Measurements from ENCODE around the gene ZBTB5. TPM values are rescaled to one million over a fixed set of nuclear protein-coding genes. Genes with fewer than 3 reads are reported as not detected.
"Not testable (repeated sequence)": the region's sequence is repeated elsewhere in the genome, so short reads cannot be mapped to it uniquely, and the experiment has no call there.

ZBTB5 gene
- polyA plus RNA-seq: 1.1 TPM

- Mint-ChIP-seq H3K36me3 (no peaks in the 10 kb centered on the region), H3K27ac (peak within 1 kb of the TSS; percentile 91 to 99 (median 93)), H3K4me1 (peaks cover 21 to 31% (median 21%) of the 10 kb centered on the region in 3 donors), H3K27me3 (no peaks in the 10 kb centered on the region), H3K4me3 (peak within 1 kb of the TSS; percentile 88 to 98 (median 96)), H3K9me3 (no peaks in the 10 kb centered on the region)
These were observed at the start of gene ZBTB5 for GRCh38 chr9:37465249-37466036. ZBTB5 (minus strand) TSS chr9:37465450; CDS start chr9:37442551, 22,899 bp downstream.

- no peak overlapping the region for H3K4me3 Mint-ChIP-seq
- no peak overlapping the region for H3K27ac Mint-ChIP-seq
- no peaks in the 10 kb centered on the region for H3K4me1 Mint-ChIP-seq
- peaks cover 8% of the 10 kb centered on the region for H3K36me3 Mint-ChIP-seq
- no peaks in the 10 kb centered on the region for H3K27me3 Mint-ChIP-seq
- no peaks in the 10 kb centered on the region for H3K9me3 Mint-ChIP-seq
These were observed 49.7 kb upstream of the ZBTB5 start for GRCh38 chr9:37514999-37515398.

GRCh38 chr9:37514415-37514814, 49.2 kb upstream of the ZBTB5 start:
- not testable (repeated sequence) for H3K9me3 Mint-ChIP-seq, H3K27ac Mint-ChIP-seq, H3K36me3 Mint-ChIP-seq, H3K27me3 Mint-ChIP-seq, H3K4me1 Mint-ChIP-seq, H3K4me3 Mint-ChIP-seq

GRCh38 chr9:37512437-37512836, 47.2 kb upstream of the ZBTB5 start:
- Mint-ChIP-seq H3K27ac (no peak overlapping the region), H3K9me3 (no peaks in the 10 kb centered on the region), H3K4me1 (no peaks in the 10 kb centered on the region), H3K4me3 (peak overlapping the region in 1 of 4 donors; percentile 65), H3K27me3 (no peaks in the 10 kb centered on the region), H3K36me3 (peaks cover 4% of the 10 kb centered on the region)

- Mint-ChIP-seq H3K4me3 (no peak overlapping the region), H3K27me3 (no peaks in the 10 kb centered on the region), H3K36me3 (peaks cover 4% of the 10 kb centered on the region), H3K4me1 (peaks cover 0 to 2% (median 0%) of the 10 kb centered on the region in 3 donors), H3K9me3 (no peaks in the 10 kb centered on the region), H3K27ac (peak overlapping the region in 1 of 3 donors; percentile 53)
These were observed 46.1 kb upstream of the ZBTB5 start for GRCh38 chr9:37511016-37512010.

- not testable (repeated sequence) for H3K4me1 Mint-ChIP-seq, H3K9me3 Mint-ChIP-seq, H3K27me3 Mint-ChIP-seq, H3K4me3 Mint-ChIP-seq, H3K27ac Mint-ChIP-seq, H3K36me3 Mint-ChIP-seq
These were observed 44.8 kb upstream of the ZBTB5 start for GRCh38 chr9:37510053-37510452.

GRCh38 chr9:37509536-37509935, 44.3 kb upstream of the ZBTB5 start:
- Mint-ChIP-seq H3K4me1 (peaks cover 0 to 2% (median 0%) of the 10 kb centered on the region in 3 donors), H3K27me3 (no peaks in the 10 kb centered on the region), H3K36me3 (peaks cover 4% of the 10 kb centered on the region), H3K4me3 (no peak overlapping the region), H3K9me3 (no peaks in the 10 kb centered on the region), H3K27ac (peak overlapping the region in 1 of 3 donors; percentile 97)

- Mint-ChIP-seq H3K9me3 (no peaks in the 10 kb centered on the region), H3K27me3 (no peaks in the 10 kb centered on the region), H3K4me3 (no peak overlapping the region), H3K36me3 (peaks cover 2% of the 10 kb centered on the region), H3K27ac (peak overlapping the region in 1 of 3 donors; percentile 97), H3K4me1 (peaks cover 0 to 2% (median 0%) of the 10 kb centered on the region in 3 donors)
These were observed 43.6 kb upstream of the ZBTB5 start for GRCh38 chr9:37508834-37509206.

GRCh38 chr9:37508135-37508833, 43.0 kb upstream of the ZBTB5 start:
- no peak overlapping the region for H3K4me3 Mint-ChIP-seq
- H3K27ac Mint-ChIP-seq: peak overlapping the region in 2 of 3 donors; percentile 16 to 97
- H3K27me3 Mint-ChIP-seq: no peaks in the 10 kb centered on the region
- H3K9me3 Mint-ChIP-seq: no peaks in the 10 kb centered on the region
- peaks cover 2% of the 10 kb centered on the region for H3K36me3 Mint-ChIP-seq
- H3K4me1 Mint-ChIP-seq: peaks cover 0 to 2% (median 0%) of the 10 kb centered on the region in 3 donors

GRCh38 chr9:37507566-37508134, 42.4 kb upstream of the ZBTB5 start:
- H3K4me1 Mint-ChIP-seq: peaks cover 0 to 2% (median 0%) of the 10 kb centered on the region in 3 donors
- no peaks in the 10 kb centered on the region for H3K27me3 Mint-ChIP-seq
- peaks cover under 1% of the 10 kb centered on the region for H3K36me3 Mint-ChIP-seq
- peak overlapping the region in 1 of 4 donors; percentile 45 for H3K4me3 Mint-ChIP-seq
- no peak overlapping the region for H3K27ac Mint-ChIP-seq
- no peaks in the 10 kb centered on the region for H3K9me3 Mint-ChIP-seq

- Mint-ChIP-seq H3K4me1 (peaks cover 0 to 2% (median 0%) of the 10 kb centered on the region in 3 donors), H3K9me3 (no peaks in the 10 kb centered on the region), H3K36me3 (no peaks in the 10 kb centered on the region), H3K27me3 (no peaks in the 10 kb centered on the region), H3K4me3 (no peak overlapping the region), H3K27ac (peak overlapping the region in 1 of 3 donors; percentile 80)
These were observed 39.4 kb upstream of the ZBTB5 start for GRCh38 chr9:37504605-37505004.

- H3K36me3 Mint-ChIP-seq: no peaks in the 10 kb centered on the region
- H3K4me1 Mint-ChIP-seq: peaks cover 0 to 2% (median 0%) of the 10 kb centered on the region in 3 donors
- H3K4me3 Mint-ChIP-seq: peak overlapping the region in 1 of 4 donors; percentile 89
- peak overlapping the region in 1 of 3 donors; percentile 80 for H3K27ac Mint-ChIP-seq
- no peaks in the 10 kb centered on the region for H3K27me3 Mint-ChIP-seq
- no peaks in the 10 kb centered on the region for H3K9me3 Mint-ChIP-seq
These were observed 38.5 kb upstream of the ZBTB5 start for GRCh38 chr9:37503736-37504135.

GRCh38 chr9:37501957-37502596, 36.8 kb upstream of the ZBTB5 start:
- H3K4me3 Mint-ChIP-seq: peak overlapping the region in 1 of 4 donors; percentile 6
- H3K27ac Mint-ChIP-seq: peak overlapping the region in 2 of 3 donors; percentile 50 to 85

GRCh38 chr9:37499297-37499696, 34.0 kb upstream of the ZBTB5 start:
- Mint-ChIP-seq H3K27ac (no peak overlapping the region), H3K4me3 (no peak overlapping the region), H3K9me3 (no peaks in the 10 kb centered on the region), H3K4me1 (no peaks in the 10 kb centered on the region), H3K27me3 (no peaks in the 10 kb centered on the region), H3K36me3 (peaks cover 5% of the 10 kb centered on the region)

More at GRCh38 chr9:37501957-37502596, 36.8 kb upstream of the ZBTB5 start:
- Mint-ChIP-seq H3K27me3 (no peaks in the 10 kb centered on the region), H3K9me3 (no peaks in the 10 kb centered on the region), H3K36me3 (no peaks in the 10 kb centered on the region), H3K4me1 (peaks cover 0 to 2% (median 0%) of the 10 kb centered on the region in 3 donors)

Data from IgD-negative memory B cell (primary cell).